K562 (cell line): ENCODE measurements around the gene CD46. TPM values are rescaled to one million over a fixed set of nuclear protein-coding genes. Genes with fewer than 3 reads are reported as not detected.
A peak's percentile ranks its signal among the peaks of the same experiment; 100 is the strongest.

Experiments
- BRD4 ChIP-seq: fragments of 200-600 bp; sonication (generic); IDR thresholded peaks from 2 replicates; pipeline ENCODE4 v1.6.1; 2017; ENCODE audit warnings: inconsistent platforms
- CXXC5 ChIP-seq: fragments of 250-450 bp; sonication (Bioruptor Pico); IDR thresholded peaks from 2 replicates; pipeline ENCODE4 v1.8.0; 2022; ENCODE audit warnings: inconsistent platforms, mild to moderate bottlenecking, moderate library complexity
- ETS2 ChIP-seq: IDR thresholded peaks from 2 replicates; pipeline ENCODE4 v1.6.1; 2016; ENCODE audit warnings: borderline replicate concordance, missing genetic modification characterization, mild to moderate bottlenecking, moderate library complexity, missing compliant biosample characterization; ENCODE audit not compliant: poor library complexity, severe bottlenecking
- KAT7 ChIP-seq: sonication (generic); formaldehyde crosslinking; IDR thresholded peaks from 2 replicates; pipeline ENCODE4 v1.8.0; 2022; ENCODE audit warnings: missing genetic modification reagents, mild to moderate bottlenecking, borderline replicate concordance
- ZNF436 ChIP-seq: fragments of 250-450, 450-650 bp; sonication (Bioruptor Pico); formaldehyde crosslinking; IDR thresholded peaks from 2 replicates; pipeline ENCODE4 v1.7.0; 2020; ENCODE audit warnings: mild to moderate bottlenecking
- polyA plus RNA-seq, 8 experiments: library from polyadenylated mRNA; depleted of rRNA in 4 of 8; stranded (reverse) in 5 of 8; unstranded in 3 of 8; fragments of >200 nt; fragmentation: Nextera tagmentation in 2 of 8; fragmentation: Illumina TruSeq in 1 of 8; extraction: Ambion mirVana in 2 of 8; extraction: Trizol in 1 of 8; gene quantifications; 2 replicates each; pipeline versions ENCODE4 v1.2.1 to v1.2.3, GENCODE V29; 2011 to 2014; ENCODE audit warnings: inconsistent platforms in 1 of 8, missing spikeins in 1 of 8
- total RNA-seq, 7 experiments: library from RNA; depleted of rRNA in 6 of 7; stranded (reverse); fragments of >200 nt in 6 of 7; fragmentation: Illumina TruSeq in 2 of 7; extraction: Trizol in 2 of 7; gene quantifications; 2 replicates each; pipeline versions ENCODE4 v1.2.1 to v1.2.3, GENCODE V29; 2011 to 2021; ENCODE audit warnings: low replicate concordance in 1 of 7
- TF ChIP-seq, protein P1 (sequence below): fragments of 250-450 bp; sonication (Bioruptor Pico); IDR thresholded peaks from 2 replicates; pipeline ENCODE4 v1.4.0; 2020
- TF ChIP-seq, protein P2 (sequence below), 2 experiments: fragments of 450-650 bp in 1 of 2; sonication (generic) in 1 of 2; formaldehyde crosslinking; conservative IDR thresholded peaks; 2 replicates each; pipeline versions ENCODE4 v1.4.0 to v1.8.1; 2020 to 2022; ENCODE audit warnings: mild to moderate bottlenecking in 1 of 2, missing genetic modification reagents in 1 of 2
- TF ChIP-seq, protein P3 (sequence below): sonication (generic); formaldehyde crosslinking; IDR thresholded peaks from 2 replicates; pipeline ENCODE4 v1.8.0; 2023; ENCODE audit warnings: mild to moderate bottlenecking, missing genetic modification reagents
- TF ChIP-seq, protein P4 (sequence below), 2 experiments: fragments of 150-350 bp in 1 of 2; IDR thresholded peaks; 2 replicates each; pipeline ENCODE4 v1.6.1; 2012 to 2016; ENCODE audit warnings: low read depth in 2 of 2, low read length in 2 of 2, mild to moderate bottlenecking in 1 of 2, moderate library complexity in 1 of 2
- TF ChIP-seq, protein P5 (sequence below): sonication (generic); formaldehyde crosslinking; IDR thresholded peaks from 2 replicates; pipeline ENCODE4 v1.8.0; 2022; ENCODE audit warnings: missing genetic modification reagents, mild to moderate bottlenecking, moderate library complexity, borderline replicate concordance

CD46 gene
- total and polyA plus RNA-seq, 9 of the 15 experiments (the other 6 are each of a cell fraction or from before 2014, with no cell fraction given) = 87.9 to 374 (median 156) TPM

DNA sequence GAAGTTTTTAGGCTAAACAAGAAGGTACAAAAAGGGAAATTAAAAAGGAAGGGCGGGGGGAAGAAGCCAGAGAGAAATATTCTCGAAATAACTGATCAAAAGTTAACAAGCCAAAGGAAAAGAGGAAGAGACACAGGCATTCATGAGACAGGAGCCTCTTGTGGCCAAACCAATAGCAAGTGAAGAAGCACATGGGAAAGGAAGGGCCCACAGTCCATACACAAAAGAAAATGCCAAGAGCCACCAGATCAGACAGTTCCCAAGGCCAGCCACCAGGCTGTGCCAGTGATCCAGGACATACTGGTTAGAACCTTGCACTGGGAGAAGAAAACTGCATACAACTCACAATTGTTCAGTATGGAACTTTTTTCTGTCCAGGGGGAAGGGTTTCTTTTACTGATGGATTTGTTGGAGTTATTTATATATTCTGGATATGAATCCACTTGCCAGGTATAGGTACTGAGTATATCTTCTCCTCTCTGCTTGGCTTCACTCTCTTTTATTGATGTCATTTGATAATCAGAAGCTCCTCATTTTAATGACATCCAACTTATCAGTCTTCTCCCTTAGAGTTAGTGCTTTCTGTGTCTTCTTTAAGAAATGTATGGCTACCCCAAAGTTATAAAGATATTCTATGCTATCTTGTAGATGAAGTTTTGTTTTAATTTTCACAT lies 76.8 kb downstream of the CD46 start (continued):
- TF ChIP-seq, protein P1, sequence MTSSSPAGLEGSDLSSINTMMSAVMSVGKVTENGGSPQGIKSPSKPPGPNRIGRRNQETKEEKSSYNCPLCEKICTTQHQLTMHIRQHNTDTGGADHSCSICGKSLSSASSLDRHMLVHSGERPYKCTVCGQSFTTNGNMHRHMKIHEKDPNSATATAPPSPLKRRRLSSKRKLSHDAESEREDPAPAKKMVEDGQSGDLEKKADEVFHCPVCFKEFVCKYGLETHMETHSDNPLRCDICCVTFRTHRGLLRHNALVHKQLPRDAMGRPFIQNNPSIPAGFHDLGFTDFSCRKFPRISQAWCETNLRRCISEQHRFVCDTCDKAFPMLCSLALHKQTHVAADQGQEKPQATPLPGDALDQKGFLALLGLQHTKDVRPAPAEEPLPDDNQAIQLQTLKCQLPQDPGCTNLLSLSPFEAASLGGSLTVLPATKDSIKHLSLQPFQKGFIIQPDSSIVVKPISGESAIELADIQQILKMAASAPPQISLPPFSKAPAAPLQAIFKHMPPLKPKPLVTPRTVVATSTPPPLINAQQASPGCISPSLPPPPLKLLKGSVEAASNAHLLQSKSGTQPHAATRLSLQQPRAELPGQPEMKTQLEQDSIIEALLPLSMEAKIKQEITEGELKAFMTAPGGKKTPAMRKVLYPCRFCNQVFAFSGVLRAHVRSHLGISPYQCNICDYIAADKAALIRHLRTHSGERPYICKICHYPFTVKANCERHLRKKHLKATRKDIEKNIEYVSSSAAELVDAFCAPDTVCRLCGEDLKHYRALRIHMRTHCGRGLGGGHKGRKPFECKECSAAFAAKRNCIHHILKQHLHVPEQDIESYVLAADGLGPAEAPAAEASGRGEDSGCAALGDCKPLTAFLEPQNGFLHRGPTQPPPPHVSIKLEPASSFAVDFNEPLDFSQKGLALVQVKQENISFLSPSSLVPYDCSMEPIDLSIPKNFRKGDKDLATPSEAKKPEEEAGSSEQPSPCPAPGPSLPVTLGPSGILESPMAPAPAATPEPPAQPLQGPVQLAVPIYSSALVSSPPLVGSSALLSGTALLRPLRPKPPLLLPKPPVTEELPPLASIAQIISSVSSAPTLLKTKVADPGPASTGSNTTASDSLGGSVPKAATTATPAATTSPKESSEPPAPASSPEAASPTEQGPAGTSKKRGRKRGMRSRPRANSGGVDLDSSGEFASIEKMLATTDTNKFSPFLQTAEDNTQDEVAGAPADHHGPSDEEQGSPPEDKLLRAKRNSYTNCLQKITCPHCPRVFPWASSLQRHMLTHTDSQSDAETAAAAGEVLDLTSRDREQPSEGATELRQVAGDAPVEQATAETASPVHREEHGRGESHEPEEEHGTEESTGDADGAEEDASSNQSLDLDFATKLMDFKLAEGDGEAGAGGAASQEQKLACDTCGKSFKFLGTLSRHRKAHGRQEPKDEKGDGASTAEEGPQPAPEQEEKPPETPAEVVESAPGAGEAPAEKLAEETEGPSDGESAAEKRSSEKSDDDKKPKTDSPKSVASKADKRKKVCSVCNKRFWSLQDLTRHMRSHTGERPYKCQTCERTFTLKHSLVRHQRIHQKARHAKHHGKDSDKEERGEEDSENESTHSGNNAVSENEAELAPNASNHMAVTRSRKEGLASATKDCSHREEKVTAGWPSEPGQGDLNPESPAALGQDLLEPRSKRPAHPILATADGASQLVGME (CRISPR knock-in tag) = 0 out of 2 replicates have a peak, but pooled peaks have one; percentile 26
- TF ChIP-seq CXXC5 (CRISPR knock-in tag) = peak; percentile 19; the same call in 1 of the 2 replicates
- no peak for TF ChIP-seq ZNF436 (CRISPR knock-in tag)
- TF ChIP-seq, protein P2, sequence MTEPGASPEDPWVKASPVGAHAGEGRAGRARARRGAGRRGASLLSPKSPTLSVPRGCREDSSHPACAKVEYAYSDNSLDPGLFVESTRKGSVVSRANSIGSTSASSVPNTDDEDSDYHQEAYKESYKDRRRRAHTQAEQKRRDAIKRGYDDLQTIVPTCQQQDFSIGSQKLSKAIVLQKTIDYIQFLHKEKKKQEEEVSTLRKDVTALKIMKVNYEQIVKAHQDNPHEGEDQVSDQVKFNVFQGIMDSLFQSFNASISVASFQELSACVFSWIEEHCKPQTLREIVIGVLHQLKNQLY (CRISPR knock-in tag; conservative IDR thresholded peaks at IDR 0.05) = no peak
- TF ChIP-seq, protein P3, sequence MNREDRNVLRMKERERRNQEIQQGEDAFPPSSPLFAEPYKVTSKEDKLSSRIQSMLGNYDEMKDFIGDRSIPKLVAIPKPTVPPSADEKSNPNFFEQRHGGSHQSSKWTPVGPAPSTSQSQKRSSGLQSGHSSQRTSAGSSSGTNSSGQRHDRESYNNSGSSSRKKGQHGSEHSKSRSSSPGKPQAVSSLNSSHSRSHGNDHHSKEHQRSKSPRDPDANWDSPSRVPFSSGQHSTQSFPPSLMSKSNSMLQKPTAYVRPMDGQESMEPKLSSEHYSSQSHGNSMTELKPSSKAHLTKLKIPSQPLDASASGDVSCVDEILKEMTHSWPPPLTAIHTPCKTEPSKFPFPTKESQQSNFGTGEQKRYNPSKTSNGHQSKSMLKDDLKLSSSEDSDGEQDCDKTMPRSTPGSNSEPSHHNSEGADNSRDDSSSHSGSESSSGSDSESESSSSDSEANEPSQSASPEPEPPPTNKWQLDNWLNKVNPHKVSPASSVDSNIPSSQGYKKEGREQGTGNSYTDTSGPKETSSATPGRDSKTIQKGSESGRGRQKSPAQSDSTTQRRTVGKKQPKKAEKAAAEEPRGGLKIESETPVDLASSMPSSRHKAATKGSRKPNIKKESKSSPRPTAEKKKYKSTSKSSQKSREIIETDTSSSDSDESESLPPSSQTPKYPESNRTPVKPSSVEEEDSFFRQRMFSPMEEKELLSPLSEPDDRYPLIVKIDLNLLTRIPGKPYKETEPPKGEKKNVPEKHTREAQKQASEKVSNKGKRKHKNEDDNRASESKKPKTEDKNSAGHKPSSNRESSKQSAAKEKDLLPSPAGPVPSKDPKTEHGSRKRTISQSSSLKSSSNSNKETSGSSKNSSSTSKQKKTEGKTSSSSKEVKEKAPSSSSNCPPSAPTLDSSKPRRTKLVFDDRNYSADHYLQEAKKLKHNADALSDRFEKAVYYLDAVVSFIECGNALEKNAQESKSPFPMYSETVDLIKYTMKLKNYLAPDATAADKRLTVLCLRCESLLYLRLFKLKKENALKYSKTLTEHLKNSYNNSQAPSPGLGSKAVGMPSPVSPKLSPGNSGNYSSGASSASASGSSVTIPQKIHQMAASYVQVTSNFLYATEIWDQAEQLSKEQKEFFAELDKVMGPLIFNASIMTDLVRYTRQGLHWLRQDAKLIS = peak; percentile 32; the same call in 1 of the 2 replicates
- TF ChIP-seq, protein P4, sequence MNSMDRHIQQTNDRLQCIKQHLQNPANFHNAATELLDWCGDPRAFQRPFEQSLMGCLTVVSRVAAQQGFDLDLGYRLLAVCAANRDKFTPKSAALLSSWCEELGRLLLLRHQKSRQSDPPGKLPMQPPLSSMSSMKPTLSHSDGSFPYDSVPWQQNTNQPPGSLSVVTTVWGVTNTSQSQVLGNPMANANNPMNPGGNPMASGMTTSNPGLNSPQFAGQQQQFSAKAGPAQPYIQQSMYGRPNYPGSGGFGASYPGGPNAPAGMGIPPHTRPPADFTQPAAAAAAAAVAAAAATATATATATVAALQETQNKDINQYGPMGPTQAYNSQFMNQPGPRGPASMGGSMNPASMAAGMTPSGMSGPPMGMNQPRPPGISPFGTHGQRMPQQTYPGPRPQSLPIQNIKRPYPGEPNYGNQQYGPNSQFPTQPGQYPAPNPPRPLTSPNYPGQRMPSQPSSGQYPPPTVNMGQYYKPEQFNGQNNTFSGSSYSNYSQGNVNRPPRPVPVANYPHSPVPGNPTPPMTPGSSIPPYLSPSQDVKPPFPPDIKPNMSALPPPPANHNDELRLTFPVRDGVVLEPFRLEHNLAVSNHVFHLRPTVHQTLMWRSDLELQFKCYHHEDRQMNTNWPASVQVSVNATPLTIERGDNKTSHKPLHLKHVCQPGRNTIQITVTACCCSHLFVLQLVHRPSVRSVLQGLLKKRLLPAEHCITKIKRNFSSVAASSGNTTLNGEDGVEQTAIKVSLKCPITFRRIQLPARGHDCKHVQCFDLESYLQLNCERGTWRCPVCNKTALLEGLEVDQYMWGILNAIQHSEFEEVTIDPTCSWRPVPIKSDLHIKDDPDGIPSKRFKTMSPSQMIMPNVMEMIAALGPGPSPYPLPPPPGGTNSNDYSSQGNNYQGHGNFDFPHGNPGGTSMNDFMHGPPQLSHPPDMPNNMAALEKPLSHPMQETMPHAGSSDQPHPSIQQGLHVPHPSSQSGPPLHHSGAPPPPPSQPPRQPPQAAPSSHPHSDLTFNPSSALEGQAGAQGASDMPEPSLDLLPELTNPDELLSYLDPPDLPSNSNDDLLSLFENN (IDR thresholded peaks at IDR 0.05; ENCODE audit: low read depth in 2 of 2, low read length in 2 of 2) = no peak
- TF ChIP-seq, protein P5, sequence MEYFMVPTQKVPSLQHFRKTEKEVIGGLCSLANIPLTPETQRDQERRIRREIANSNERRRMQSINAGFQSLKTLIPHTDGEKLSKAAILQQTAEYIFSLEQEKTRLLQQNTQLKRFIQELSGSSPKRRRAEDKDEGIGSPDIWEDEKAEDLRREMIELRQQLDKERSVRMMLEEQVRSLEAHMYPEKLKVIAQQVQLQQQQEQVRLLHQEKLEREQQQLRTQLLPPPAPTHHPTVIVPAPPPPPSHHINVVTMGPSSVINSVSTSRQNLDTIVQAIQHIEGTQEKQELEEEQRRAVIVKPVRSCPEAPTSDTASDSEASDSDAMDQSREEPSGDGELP (CRISPR knock-in tag) = peak; percentile 47
- no peak for TF ChIP-seq BRD4
- TF ChIP-seq KAT7 (CRISPR knock-in tag) = peak; percentile 64; the same call in 1 of the 2 replicates
- no peak for TF ChIP-seq ETS2
